ENCODE results near the gene IGF2R.

- TF ChIP-seq CTCF (IDR thresholded peaks at IDR 0.05), result no peak
- no peak for TF ChIP-seq POLR2A (IDR thresholded peaks at IDR 0.05)
- TF ChIP-seq EP300 (IDR thresholded peaks at IDR 0.05), result no peak
Observed at GRCh38 chr6:160042788-160043301, 74.0 kb downstream of the IGF2R start.
